ENCODE measurements around the gene BUB1. TPM values are rescaled to one million over a fixed set of nuclear protein-coding genes. Genes with fewer than 3 reads are reported as not detected.

The BUB1 gene
- total RNA-seq, 1 donor from 2014 or later = 10.0 TPM

DNA sequence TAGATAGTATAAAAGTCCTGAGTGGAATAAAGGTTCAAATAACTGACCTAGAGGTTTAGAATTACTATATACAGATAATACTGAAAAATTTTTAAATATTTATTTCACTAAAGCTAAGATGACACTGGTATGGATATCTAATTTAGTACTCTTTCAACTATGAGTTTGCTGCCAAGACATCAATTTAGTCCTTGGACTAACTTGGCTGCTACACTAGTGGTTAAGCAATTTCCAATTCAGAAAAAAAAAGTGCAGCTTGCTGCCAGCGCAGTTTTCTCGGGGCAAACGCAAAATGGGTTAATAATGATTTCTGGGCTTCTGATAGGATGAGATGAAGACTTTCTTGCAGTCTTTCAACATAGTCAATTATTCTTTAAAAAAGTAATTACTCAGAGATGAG, 10.8 kb downstream of the BUB1 start:
- H3K27ac Mint-ChIP-seq (ENCODE audit: unreplicated experiment) = no peak overlapping the region
- H3K27me3 Mint-ChIP-seq (ENCODE audit: unreplicated experiment) = no peaks in the 10 kb centered on the region
- TF ChIP-seq, protein P1, sequence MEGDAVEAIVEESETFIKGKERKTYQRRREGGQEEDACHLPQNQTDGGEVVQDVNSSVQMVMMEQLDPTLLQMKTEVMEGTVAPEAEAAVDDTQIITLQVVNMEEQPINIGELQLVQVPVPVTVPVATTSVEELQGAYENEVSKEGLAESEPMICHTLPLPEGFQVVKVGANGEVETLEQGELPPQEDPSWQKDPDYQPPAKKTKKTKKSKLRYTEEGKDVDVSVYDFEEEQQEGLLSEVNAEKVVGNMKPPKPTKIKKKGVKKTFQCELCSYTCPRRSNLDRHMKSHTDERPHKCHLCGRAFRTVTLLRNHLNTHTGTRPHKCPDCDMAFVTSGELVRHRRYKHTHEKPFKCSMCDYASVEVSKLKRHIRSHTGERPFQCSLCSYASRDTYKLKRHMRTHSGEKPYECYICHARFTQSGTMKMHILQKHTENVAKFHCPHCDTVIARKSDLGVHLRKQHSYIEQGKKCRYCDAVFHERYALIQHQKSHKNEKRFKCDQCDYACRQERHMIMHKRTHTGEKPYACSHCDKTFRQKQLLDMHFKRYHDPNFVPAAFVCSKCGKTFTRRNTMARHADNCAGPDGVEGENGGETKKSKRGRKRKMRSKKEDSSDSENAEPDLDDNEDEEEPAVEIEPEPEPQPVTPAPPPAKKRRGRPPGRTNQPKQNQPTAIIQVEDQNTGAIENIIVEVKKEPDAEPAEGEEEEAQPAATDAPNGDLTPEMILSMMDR (IDR thresholded peaks at IDR 0.05; ENCODE audit: partially characterized antibody, unreplicated experiment) = no peak
- no peak overlapping the region for H3K4me3 Mint-ChIP-seq (ENCODE audit: unreplicated experiment)
- H3K9me3 Mint-ChIP-seq (ENCODE audit: unreplicated experiment) = no peaks in the 10 kb centered on the region
- DNase-seq = no peak
- no peaks in the 10 kb centered on the region for H3K36me3 Mint-ChIP-seq (ENCODE audit: unreplicated experiment)
- H3K4me1 Mint-ChIP-seq (ENCODE audit: low read depth, unreplicated experiment) = no peaks in the 10 kb centered on the region

DNA sequence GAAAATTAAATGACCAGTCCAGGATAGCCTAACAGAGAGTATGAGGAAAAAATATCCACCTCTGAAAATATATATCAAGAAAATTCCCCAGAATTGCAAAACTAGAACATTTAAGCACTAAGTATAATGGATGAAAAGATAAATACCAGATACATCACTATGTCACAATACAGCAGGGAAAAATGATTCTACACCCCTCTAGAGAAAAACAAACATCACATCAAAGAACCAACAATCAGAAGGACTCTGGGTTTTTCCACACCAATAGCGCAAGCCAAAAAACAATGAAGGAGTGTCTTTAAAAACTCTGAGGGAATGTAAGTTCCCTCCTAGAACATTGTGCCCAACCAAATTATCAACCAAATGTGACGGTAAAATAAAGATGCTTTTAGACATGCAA, 13.7 kb downstream of the BUB1 start:
- DNase-seq = no peak
- Mint-ChIP-seq H3K4me1 (ENCODE audit: low read depth, unreplicated experiment) (no peaks in the 10 kb centered on the region), H3K27ac (ENCODE audit: unreplicated experiment) (no peak overlapping the region), H3K36me3 (ENCODE audit: unreplicated experiment) (no peaks in the 10 kb centered on the region), H3K27me3 (ENCODE audit: unreplicated experiment) (no peaks in the 10 kb centered on the region), H3K4me3 (ENCODE audit: unreplicated experiment) (no peak overlapping the region), H3K9me3 (ENCODE audit: unreplicated experiment) (no peaks in the 10 kb centered on the region)
- TF ChIP-seq, protein P1 (IDR thresholded peaks at IDR 0.05; ENCODE audit: partially characterized antibody, unreplicated experiment) = no peak

DNA sequence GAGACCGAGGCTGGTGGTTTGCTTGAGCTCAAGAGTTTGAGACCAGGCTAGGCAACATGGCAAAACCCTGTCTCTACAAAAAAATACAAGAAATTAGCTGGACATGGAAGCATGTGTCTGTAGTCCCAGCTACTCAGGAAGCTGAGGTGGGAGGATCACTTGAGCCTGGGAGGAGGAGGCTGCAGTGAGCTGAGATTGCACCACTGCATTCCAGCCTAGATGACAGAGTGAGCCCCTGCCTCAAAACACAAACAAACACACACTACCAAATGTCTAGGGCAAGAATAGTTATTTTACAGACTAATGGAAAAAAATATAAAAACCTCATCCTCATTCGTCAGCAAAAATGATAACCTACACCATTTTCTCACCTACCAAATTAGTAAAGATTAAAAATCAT, 15.3 kb downstream of the BUB1 start:
- no peak overlapping the region for H3K4me3 Mint-ChIP-seq (ENCODE audit: unreplicated experiment)
- DNase-seq = no peak
- H3K4me1 Mint-ChIP-seq (ENCODE audit: low read depth, unreplicated experiment) = no peaks in the 10 kb centered on the region
- H3K27me3 Mint-ChIP-seq (ENCODE audit: unreplicated experiment) = no peaks in the 10 kb centered on the region
- no peak overlapping the region for H3K27ac Mint-ChIP-seq (ENCODE audit: unreplicated experiment)
- no peaks in the 10 kb centered on the region for H3K9me3 Mint-ChIP-seq (ENCODE audit: unreplicated experiment)
- H3K36me3 Mint-ChIP-seq (ENCODE audit: unreplicated experiment) = no peaks in the 10 kb centered on the region
- TF ChIP-seq, protein P1 (IDR thresholded peaks at IDR 0.05; ENCODE audit: partially characterized antibody, unreplicated experiment) = no peak

DNA sequence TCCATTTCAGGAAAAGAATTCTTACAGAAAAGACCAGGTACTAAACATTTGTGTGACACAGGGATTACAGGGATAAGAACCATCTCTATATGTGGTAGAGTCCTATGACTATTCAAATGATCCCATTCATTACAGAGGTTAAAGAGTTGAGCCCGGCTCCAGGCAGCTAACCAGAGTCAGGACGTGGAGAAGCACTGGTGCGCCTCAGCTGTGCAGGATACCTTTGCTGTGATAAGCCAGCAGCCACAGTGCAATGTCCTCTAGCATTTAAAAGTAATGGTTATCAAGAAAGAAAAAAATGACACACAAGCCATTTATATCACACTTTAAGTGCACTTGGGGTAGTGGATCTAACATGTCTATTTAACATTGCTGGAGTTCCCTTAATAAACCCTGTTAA, 17.3 kb downstream of the BUB1 start:
- TF ChIP-seq, protein P1 (IDR thresholded peaks at IDR 0.05; ENCODE audit: partially characterized antibody, unreplicated experiment) = no peak
- Mint-ChIP-seq H3K4me1 (ENCODE audit: low read depth, unreplicated experiment) (no peaks in the 10 kb centered on the region), H3K27me3 (ENCODE audit: unreplicated experiment) (no peaks in the 10 kb centered on the region), H3K4me3 (ENCODE audit: unreplicated experiment) (no peak overlapping the region), H3K36me3 (ENCODE audit: unreplicated experiment) (no peaks in the 10 kb centered on the region), H3K9me3 (ENCODE audit: unreplicated experiment) (no peaks in the 10 kb centered on the region), H3K27ac (ENCODE audit: unreplicated experiment) (no peak overlapping the region)
- no peak for DNase-seq

DNA sequence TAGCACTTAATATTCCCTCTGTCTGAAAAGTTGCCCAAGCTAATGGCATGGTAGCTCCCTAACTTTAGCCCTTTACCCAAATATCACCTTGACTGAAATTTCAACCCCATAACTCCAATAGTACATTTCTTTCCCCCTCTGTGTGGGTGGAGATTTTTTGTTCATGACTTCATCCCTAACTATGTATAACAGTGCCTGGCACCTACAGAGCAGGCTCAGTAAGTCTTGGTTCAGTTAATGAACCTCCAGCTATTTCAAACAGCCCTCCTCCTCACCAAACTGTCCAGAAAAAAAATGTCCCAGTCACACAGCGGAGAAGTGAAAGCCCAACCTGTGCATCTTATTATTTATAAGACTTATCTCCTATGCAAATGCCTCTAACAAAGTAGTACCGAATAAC, 18.6 kb downstream of the BUB1 start:
- no peak overlapping the region for H3K27ac Mint-ChIP-seq (ENCODE audit: unreplicated experiment)
- no peak for DNase-seq
- H3K4me1 Mint-ChIP-seq (ENCODE audit: low read depth, unreplicated experiment) = no peaks in the 10 kb centered on the region
- TF ChIP-seq, protein P1 (IDR thresholded peaks at IDR 0.05; ENCODE audit: partially characterized antibody, unreplicated experiment) = no peak
- H3K9me3 Mint-ChIP-seq (ENCODE audit: unreplicated experiment) = no peaks in the 10 kb centered on the region
- no peaks in the 10 kb centered on the region for H3K36me3 Mint-ChIP-seq (ENCODE audit: unreplicated experiment)
- no peaks in the 10 kb centered on the region for H3K27me3 Mint-ChIP-seq (ENCODE audit: unreplicated experiment)
- H3K4me3 Mint-ChIP-seq (ENCODE audit: unreplicated experiment) = no peak overlapping the region

All from glutamatergic neuron (in vitro differentiated cells).